Caco-2 (cell line): ENCODE results near the gene ADIG. TPM values are rescaled to one million over a fixed set of nuclear protein-coding genes. Genes with fewer than 3 reads are reported as not detected.

ENCODE experiments used
- BruUV-seq: library from RNA; stranded (reverse); fragments of 400-500 nt; replicated peaks from 2 replicates; lab custom pipeline; 2021; lab: Mats Ljungman, UMichigan
- CTCF ChIA-PET: fragments of 300-600 bp; sonication (Branson Sonifier 250); formaldehyde crosslinking; loops from one replicate; lab custom pipeline; 2022; ENCODE audit warnings: antibody characterized with exemption; lab: Charles Lee
- POLR2A ChIA-PET: fragments of 300-600 bp; sonication (Branson Sonifier 250); formaldehyde crosslinking; loops from one replicate; lab custom pipeline; 2022; ENCODE audit warnings: antibody characterized with exemption; lab: Charles Lee
- DNase-seq, 2 experiments: peaks; one replicate each; pipeline versions ENCODE4 v3.0.0 to v3.0.0-alpha.2; 2020 to 2022
- H3K27me3 ChIP-seq: replicated peaks from 2 replicates; pipeline ENCODE4 v1.6.0; 2011; ENCODE audit warnings: low read length; ENCODE audit not compliant: control insufficient read depth, insufficient read depth
- H3K36me3 ChIP-seq: 2 replicates; pipeline ENCODE4 v1.5.1; 2011; ENCODE audit warnings: low read length; ENCODE audit not compliant: control insufficient read depth, insufficient read depth
- H3K4me1 ChIP-seq: fragments of 250-450 bp; sonication (Bioruptor Pico); 2 replicates; pipeline ENCODE4 v1.5.1; 2020; ENCODE audit warnings: mild to moderate bottlenecking
- H3K4me3 ChIP-seq: 2 replicates; pipeline ENCODE4 v1.5.1; 2011; ENCODE audit warnings: low read depth, mild to moderate bottlenecking, control low read depth, low read length
- H3K9me3 ChIP-seq: fragments of 250-450 bp; sonication (Bioruptor Pico); 2 replicates; pipeline ENCODE4 v1.5.1; 2020; ENCODE audit warnings: mild to moderate bottlenecking, moderate library complexity
- H3K27ac Mint-ChIP-seq: one replicate; pipeline ENCODE4 v1.8.0; 2022; ENCODE audit warnings: mixed read lengths; ENCODE audit not compliant: unreplicated experiment
- H3K27me3 Mint-ChIP-seq: one replicate; pipeline ENCODE4 v1.8.0; 2022; ENCODE audit warnings: mixed read lengths; ENCODE audit not compliant: insufficient read depth, unreplicated experiment
- H3K36me3 Mint-ChIP-seq: one replicate; pipeline ENCODE4 v1.8.0; 2022; ENCODE audit warnings: mild to moderate bottlenecking, mixed read lengths; ENCODE audit not compliant: insufficient read depth, unreplicated experiment
- H3K4me1 Mint-ChIP-seq: one replicate; pipeline ENCODE4 v1.8.0; 2022; ENCODE audit warnings: low read depth, mixed read lengths; ENCODE audit not compliant: unreplicated experiment
- H3K4me3 Mint-ChIP-seq: one replicate; pipeline ENCODE4 v1.8.0; 2022; ENCODE audit warnings: mild to moderate bottlenecking, moderate library complexity, mixed read lengths; ENCODE audit not compliant: unreplicated experiment
- H3K9me3 Mint-ChIP-seq: one replicate; pipeline ENCODE4 v1.8.0; 2022; ENCODE audit warnings: mixed read lengths; ENCODE audit not compliant: unreplicated experiment
- intact Hi-C: fragments of 100-400 bp; cut with micrococcal nuclease; formaldehyde crosslinking; loops from one replicate; pipeline ENCODE4 v1.10.0; 2022; ENCODE audit not compliant: unreplicated experiment
- total RNA-seq: library from RNA; stranded (reverse); gene quantifications from 2 replicates; pipeline ENCODE4 v1.2.3, GENCODE V29; 2022
- TF ChIP-seq, protein P1 (sequence below), 2 experiments: fragments of 200-600 bp in 1 of 2; IDR thresholded peaks; 1 replicate in 1 of 2; 2 replicates in 1 of 2; pipeline versions ENCODE4 v1.5.1 to v1.8.0; 2011 to 2022; ENCODE audit warnings: antibody characterized with exemption in 1 of 2, control low read depth in 1 of 2, inconsistent platforms in 1 of 2, low read depth in 1 of 2, low read length in 1 of 2, mild to moderate bottlenecking in 1 of 2, moderate library complexity in 1 of 2; ENCODE audit not compliant: insufficient read depth in 1 of 2, severe bottlenecking in 1 of 2, unreplicated experiment in 1 of 2

The ADIG gene
- total RNA-seq, 1 experiment from 2014 or later = not detected

DNA sequence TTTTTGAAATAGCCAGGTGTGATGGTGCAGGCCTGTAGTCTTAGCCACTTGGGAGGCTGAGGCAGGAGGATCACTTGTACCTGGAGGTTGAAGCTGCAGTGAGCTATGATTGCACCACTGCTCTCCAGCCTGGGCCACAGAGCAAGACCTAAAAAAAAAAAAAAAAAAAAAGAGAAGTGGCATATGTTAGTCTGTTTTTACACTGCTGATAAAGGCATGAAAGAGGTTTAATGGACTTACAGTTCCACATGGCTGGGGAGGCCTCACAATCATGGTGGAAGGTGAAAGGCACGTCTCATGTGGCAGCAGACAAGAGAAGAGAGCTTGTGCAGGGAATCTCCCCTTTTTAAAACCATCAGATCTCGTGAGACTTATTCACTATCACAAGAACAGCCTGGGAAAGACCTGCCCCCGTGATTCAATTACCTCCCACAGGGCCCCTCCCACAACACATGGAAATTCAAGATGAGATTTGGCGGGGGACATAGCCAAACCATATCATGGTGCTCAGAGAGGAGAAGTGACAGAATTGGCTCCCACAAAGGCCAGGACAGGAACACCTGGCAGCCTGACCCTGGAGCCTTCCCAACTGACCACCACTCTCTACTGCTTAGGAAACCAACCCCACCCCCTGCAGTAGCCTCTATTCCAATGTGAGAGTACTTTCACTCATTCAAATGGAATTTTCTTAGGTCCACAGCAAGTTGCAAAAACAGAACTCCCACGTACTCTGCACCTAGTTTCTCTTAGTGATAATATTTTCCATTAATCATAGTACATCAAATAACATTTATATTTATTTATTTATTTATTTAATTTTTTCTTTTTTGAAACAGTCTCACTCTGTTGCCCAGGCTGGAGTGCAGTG lies 50.4 kb downstream of the ADIG start:
- H3K4me1 ChIP-seq = no peaks in the 10 kb centered on the region
- no peak overlapping the region for H3K27ac Mint-ChIP-seq
- H3K36me3 ChIP-seq = no peaks in the 10 kb centered on the region
- peaks cover 16% of the 10 kb centered on the region for H3K27me3 Mint-ChIP-seq
- intact Hi-C loops = no loop called here
- no peak for DNase-seq
- no peak overlapping the region for H3K4me3 Mint-ChIP-seq
- no peaks in the 10 kb centered on the region for H3K9me3 Mint-ChIP-seq
- H3K4me1 Mint-ChIP-seq = no peaks in the 10 kb centered on the region
- no peaks in the 10 kb centered on the region for H3K36me3 Mint-ChIP-seq
- H3K9me3 ChIP-seq = no peaks in the 10 kb centered on the region
- no peaks in the 10 kb centered on the region; the same call in 1 of the 2 replicates for H3K27me3 ChIP-seq
- ChIA-PET CTCF (no interaction called here), POLR2A (no interaction called here)
- TF ChIP-seq, protein P1, sequence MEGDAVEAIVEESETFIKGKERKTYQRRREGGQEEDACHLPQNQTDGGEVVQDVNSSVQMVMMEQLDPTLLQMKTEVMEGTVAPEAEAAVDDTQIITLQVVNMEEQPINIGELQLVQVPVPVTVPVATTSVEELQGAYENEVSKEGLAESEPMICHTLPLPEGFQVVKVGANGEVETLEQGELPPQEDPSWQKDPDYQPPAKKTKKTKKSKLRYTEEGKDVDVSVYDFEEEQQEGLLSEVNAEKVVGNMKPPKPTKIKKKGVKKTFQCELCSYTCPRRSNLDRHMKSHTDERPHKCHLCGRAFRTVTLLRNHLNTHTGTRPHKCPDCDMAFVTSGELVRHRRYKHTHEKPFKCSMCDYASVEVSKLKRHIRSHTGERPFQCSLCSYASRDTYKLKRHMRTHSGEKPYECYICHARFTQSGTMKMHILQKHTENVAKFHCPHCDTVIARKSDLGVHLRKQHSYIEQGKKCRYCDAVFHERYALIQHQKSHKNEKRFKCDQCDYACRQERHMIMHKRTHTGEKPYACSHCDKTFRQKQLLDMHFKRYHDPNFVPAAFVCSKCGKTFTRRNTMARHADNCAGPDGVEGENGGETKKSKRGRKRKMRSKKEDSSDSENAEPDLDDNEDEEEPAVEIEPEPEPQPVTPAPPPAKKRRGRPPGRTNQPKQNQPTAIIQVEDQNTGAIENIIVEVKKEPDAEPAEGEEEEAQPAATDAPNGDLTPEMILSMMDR (IDR thresholded peaks at IDR 0.05; ENCODE audit: insufficient read depth in 1 of 2, low read depth in 1 of 2, low read length in 1 of 2, severe bottlenecking in 1 of 2, unreplicated experiment in 1 of 2) = no peak
- H3K4me3 ChIP-seq = no peak overlapping the region
- no TSS peak for BruUV-seq

DNA sequence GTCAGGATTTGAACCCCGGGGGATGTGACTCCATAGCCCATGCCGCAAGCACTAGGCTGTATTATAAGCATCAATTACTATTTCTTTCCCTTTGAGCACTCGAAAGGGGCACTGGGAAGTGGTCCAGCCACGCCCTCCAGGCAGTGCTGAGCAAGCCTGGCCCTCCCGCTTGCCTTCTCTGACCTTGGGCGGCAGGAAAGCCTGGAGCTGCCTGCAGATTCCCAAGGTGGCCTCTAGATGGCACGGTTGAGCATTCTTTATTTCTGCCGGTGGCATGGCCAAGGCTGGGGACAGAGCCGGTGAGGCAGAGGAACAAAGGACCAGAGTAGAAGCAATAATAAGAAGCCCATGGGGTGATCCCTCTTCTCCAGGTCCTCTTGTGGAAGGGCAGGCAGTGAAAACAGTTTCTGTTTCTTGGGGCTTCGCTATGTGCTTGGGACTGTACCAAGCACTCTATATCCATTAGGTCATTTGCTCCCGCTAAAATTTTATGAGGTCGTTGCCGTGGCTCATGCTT lies 52.6 kb downstream of the ADIG start:
- Mint-ChIP-seq H3K4me3 (no peak overlapping the region), H3K9me3 (no peaks in the 10 kb centered on the region), H3K27me3 (peaks cover 20% of the 10 kb centered on the region), H3K4me1 (no peaks in the 10 kb centered on the region), H3K36me3 (no peaks in the 10 kb centered on the region), H3K27ac (no peak overlapping the region)
- CTCF ChIA-PET = interaction anchor here (0.6 to 1.3 kb wide), 7 partner anchors 9 to 161 kb away, joined by 3 to 9 read pairs (median 4); partner anchors contain the start of gene RALGAPB
- Histone ChIP-seq H3K36me3 (no peaks in the 10 kb centered on the region), H3K4me3 (no peak overlapping the region), H3K4me1 (no peaks in the 10 kb centered on the region), H3K9me3 (no peaks in the 10 kb centered on the region), H3K27me3 (no peaks in the 10 kb centered on the region; the same call in 1 of the 2 replicates)
- intact Hi-C loops = no loop called here
- no TSS peak for BruUV-seq
- POLR2A ChIA-PET = no interaction called here
- TF ChIP-seq, protein P1 (IDR thresholded peaks at IDR 0.05; ENCODE audit: insufficient read depth in 1 of 2, low read depth in 1 of 2, low read length in 1 of 2, severe bottlenecking in 1 of 2, unreplicated experiment in 1 of 2) = peak; percentile 98 to 99
- peak; percentile 79 to 88 for DNase-seq

DNA sequence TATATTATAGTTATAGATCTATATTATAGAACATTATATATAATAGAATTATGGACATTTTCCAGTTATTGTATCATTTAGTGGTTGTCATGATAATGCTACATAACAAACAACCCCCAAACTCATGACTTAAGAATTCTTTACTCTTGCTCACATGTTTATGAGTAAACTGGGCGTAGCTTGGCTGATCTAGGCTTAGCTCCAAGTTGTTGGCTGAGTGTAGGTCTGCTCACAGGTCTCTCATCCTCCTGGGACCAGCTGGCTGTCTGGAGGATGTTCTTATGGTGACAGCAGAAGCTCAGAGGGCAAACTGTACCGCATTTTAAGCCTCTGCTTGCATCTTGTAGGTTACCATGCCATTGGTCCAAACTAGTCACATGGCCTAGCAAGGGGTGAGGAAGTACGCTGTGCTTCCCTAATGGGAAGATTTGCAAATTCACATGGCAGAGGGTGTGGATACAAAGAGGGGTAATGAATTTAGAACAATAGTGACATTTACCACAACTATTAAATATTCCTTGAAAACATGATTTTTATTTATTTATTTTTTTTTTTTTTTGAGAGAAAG lies 54.8 kb downstream of the ADIG start:
- ChIA-PET CTCF (interaction anchor here (1.3 kb wide), 1 partner anchor 13 kb away, joined by 5 read pairs; no protein-coding TSS in a partner anchor), POLR2A (no interaction called here)
- H3K4me3 ChIP-seq = no peak overlapping the region
- no peak for DNase-seq
- Mint-ChIP-seq H3K27ac (no peak overlapping the region), H3K27me3 (peaks cover 28% of the 10 kb centered on the region), H3K36me3 (no peaks in the 10 kb centered on the region), H3K4me1 (no peaks in the 10 kb centered on the region), H3K9me3 (no peaks in the 10 kb centered on the region), H3K4me3 (no peak overlapping the region)
- no peaks in the 10 kb centered on the region for H3K36me3 ChIP-seq
- H3K4me1 ChIP-seq = no peaks in the 10 kb centered on the region
- H3K9me3 ChIP-seq = no peaks in the 10 kb centered on the region
- TF ChIP-seq, protein P1 (IDR thresholded peaks at IDR 0.05; ENCODE audit: insufficient read depth in 1 of 2, low read depth in 1 of 2, low read length in 1 of 2, severe bottlenecking in 1 of 2, unreplicated experiment in 1 of 2) = no peak
- H3K27me3 ChIP-seq = no peaks in the 10 kb centered on the region; the same call in 1 of the 2 replicates
- no TSS peak for BruUV-seq
- intact Hi-C loops = no loop called here
